ENCODE data around the gene RALGPS1.

RALGPS1 gene

DNA sequence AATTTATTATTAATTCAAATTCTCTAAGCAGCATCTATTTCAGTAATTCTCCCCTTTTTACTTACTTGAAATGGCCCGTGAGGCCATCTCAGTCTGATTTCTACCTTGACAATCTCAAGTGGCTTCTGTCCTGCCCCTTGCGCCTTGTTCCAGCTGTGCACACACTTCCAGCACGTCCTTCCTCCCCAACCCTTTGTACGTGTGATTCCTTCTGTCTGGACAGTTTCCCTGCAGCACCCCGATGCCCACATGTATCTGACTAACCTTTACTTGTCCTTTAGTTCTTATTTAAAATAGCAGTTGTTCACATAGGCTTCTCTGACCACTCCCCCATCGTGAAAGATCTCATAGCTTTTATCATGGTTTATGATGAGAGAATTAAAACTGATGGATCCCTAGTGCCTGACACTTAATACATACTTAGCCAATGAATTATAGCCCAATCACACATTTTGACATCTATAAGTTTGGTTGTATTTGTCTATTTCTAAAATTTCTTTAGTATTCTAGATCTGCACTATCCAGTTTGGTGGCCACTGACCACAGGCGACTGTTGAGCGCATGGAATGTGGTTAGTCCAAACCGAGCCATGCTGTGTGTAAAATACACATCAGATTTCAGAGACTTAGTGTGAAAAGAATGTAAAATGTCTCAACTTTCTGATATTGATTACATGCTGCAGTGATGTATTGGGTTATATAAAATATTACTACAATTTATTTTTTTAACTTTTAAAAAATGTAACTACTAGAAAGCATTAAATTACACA lies 39.9 kb upstream of the RALGPS1 start:
- DNase-seq (ENCODE audit: low read depth in 1 of 2, low spot score in 1 of 2) = no peak
- H3K4me3 ChIP-seq (replicated peaks; ENCODE audit: insufficient read depth, low read length) = no peak overlapping the region
- H3K27ac ChIP-seq (replicated peaks) = no peak overlapping the region
- TF ChIP-seq SPI1 (IDR thresholded peaks at IDR 0.05; ENCODE audit: borderline replicate concordance, low read depth) = no peak
- TF ChIP-seq, protein P1, sequence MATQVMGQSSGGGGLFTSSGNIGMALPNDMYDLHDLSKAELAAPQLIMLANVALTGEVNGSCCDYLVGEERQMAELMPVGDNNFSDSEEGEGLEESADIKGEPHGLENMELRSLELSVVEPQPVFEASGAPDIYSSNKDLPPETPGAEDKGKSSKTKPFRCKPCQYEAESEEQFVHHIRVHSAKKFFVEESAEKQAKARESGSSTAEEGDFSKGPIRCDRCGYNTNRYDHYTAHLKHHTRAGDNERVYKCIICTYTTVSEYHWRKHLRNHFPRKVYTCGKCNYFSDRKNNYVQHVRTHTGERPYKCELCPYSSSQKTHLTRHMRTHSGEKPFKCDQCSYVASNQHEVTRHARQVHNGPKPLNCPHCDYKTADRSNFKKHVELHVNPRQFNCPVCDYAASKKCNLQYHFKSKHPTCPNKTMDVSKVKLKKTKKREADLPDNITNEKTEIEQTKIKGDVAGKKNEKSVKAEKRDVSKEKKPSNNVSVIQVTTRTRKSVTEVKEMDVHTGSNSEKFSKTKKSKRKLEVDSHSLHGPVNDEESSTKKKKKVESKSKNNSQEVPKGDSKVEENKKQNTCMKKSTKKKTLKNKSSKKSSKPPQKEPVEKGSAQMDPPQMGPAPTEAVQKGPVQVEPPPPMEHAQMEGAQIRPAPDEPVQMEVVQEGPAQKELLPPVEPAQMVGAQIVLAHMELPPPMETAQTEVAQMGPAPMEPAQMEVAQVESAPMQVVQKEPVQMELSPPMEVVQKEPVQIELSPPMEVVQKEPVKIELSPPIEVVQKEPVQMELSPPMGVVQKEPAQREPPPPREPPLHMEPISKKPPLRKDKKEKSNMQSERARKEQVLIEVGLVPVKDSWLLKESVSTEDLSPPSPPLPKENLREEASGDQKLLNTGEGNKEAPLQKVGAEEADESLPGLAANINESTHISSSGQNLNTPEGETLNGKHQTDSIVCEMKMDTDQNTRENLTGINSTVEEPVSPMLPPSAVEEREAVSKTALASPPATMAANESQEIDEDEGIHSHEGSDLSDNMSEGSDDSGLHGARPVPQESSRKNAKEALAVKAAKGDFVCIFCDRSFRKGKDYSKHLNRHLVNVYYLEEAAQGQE (IDR thresholded peaks at IDR 0.05; ENCODE audit: insufficient replicate concordance, low read depth) = no peak
- no peak for TF ChIP-seq GABPA (IDR thresholded peaks at IDR 0.05; ENCODE audit: low read depth)
- TF ChIP-seq, protein P2, sequence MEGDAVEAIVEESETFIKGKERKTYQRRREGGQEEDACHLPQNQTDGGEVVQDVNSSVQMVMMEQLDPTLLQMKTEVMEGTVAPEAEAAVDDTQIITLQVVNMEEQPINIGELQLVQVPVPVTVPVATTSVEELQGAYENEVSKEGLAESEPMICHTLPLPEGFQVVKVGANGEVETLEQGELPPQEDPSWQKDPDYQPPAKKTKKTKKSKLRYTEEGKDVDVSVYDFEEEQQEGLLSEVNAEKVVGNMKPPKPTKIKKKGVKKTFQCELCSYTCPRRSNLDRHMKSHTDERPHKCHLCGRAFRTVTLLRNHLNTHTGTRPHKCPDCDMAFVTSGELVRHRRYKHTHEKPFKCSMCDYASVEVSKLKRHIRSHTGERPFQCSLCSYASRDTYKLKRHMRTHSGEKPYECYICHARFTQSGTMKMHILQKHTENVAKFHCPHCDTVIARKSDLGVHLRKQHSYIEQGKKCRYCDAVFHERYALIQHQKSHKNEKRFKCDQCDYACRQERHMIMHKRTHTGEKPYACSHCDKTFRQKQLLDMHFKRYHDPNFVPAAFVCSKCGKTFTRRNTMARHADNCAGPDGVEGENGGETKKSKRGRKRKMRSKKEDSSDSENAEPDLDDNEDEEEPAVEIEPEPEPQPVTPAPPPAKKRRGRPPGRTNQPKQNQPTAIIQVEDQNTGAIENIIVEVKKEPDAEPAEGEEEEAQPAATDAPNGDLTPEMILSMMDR (IDR thresholded peaks at IDR 0.05; ENCODE audit: insufficient read depth, low read length) = no peak
- no peak for TF ChIP-seq POLR2AphosphoS5 (IDR thresholded peaks at IDR 0.05; ENCODE audit: low read depth)
- H3K27me3 ChIP-seq (ENCODE audit: insufficient read depth, poor library complexity, severe bottlenecking) = no peaks in the 10 kb centered on the region

DNA sequence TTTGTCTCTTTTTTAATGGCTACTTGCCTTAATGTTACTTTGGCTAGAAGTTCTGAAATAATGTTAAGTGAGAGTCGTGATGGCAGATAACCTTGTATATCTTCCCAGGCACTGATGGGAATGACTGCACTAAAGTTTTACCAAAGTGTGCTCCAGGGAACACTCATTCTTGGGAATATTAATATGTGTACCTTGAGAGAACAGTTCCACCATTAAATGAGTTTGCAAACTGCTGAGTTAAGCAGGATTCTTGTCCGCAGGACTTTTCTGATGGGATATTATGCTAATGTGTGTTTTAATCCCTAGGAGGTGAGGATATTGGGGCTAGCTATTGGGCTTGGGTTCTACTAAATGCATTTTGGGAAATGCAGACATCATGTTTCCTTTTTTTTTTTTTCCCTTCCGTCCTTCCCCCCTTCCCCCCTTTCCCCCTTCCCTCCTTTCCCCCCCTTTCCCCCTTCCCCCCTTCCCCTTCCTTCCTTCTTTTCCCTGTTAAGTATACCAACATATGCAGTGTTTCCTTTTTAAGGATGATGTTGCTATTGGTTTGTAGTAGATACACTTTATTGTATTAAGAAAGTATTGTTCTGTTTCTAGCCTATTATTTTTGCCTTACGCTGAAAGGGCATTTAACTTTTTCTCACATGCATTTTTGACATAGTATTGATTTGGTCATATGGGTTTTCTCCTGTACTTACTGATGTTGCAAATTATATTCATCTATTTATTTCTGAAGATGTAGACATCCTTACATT lies 38.6 kb upstream of the RALGPS1 start:
- no peaks in the 10 kb centered on the region for H3K27me3 ChIP-seq (ENCODE audit: insufficient read depth, poor library complexity, severe bottlenecking)
- TF ChIP-seq POLR2AphosphoS5 (IDR thresholded peaks at IDR 0.05; ENCODE audit: low read depth) (no peak), GABPA (IDR thresholded peaks at IDR 0.05; ENCODE audit: low read depth) (no peak), SPI1 (IDR thresholded peaks at IDR 0.05; ENCODE audit: borderline replicate concordance, low read depth) (no peak)
- TF ChIP-seq, protein P2 (IDR thresholded peaks at IDR 0.05; ENCODE audit: insufficient read depth, low read length) = no peak
- TF ChIP-seq, protein P1 (IDR thresholded peaks at IDR 0.05; ENCODE audit: insufficient replicate concordance, low read depth) = no peak

GRCh38 chr9:126876531-126876930 lies 38.1 kb upstream of the RALGPS1 start:
- TF ChIP-seq SPI1 (IDR thresholded peaks at IDR 0.05; ENCODE audit: borderline replicate concordance, low read depth) (no peak), GABPA (IDR thresholded peaks at IDR 0.05; ENCODE audit: low read depth) (no peak)
- TF ChIP-seq, protein P1 (IDR thresholded peaks at IDR 0.05; ENCODE audit: insufficient replicate concordance, low read depth) = no peak
- no peak for DNase-seq (ENCODE audit: low read depth in 1 of 2, low spot score in 1 of 2)
- no peak overlapping the region for H3K4me3 ChIP-seq (replicated peaks; ENCODE audit: insufficient read depth, low read length)
- H3K27me3 ChIP-seq (ENCODE audit: insufficient read depth, poor library complexity, severe bottlenecking) = no peaks in the 10 kb centered on the region
- no peak overlapping the region for H3K27ac ChIP-seq (replicated peaks)

More for the DNA sequence above, 38.6 kb upstream of the RALGPS1 start:
- no peak for DNase-seq (ENCODE audit: low read depth in 1 of 2, low spot score in 1 of 2)
- Histone ChIP-seq H3K4me3 (replicated peaks; ENCODE audit: insufficient read depth, low read length) (no peak overlapping the region), H3K27ac (replicated peaks) (no peak overlapping the region)
